OCI-LY1 (cell line): ENCODE results near the gene CLEC1B.

Experiments
- H2AFZ ChIP-seq: fragments of 200-600 bp; sonication (generic), shearing (Covaris generic); 2 replicates; pipeline ENCODE4 v1.6.0; 2014; ENCODE audit warnings: antibody characterized with exemption, mild to moderate bottlenecking, low read length
- H3F3A ChIP-seq: fragments of 200-600 bp; sonication (generic), shearing (Covaris generic); 2 replicates; pipeline ENCODE4 v1.6.0; 2014; ENCODE audit warnings: mild to moderate bottlenecking, antibody characterized with exemption, low read length, moderate library complexity; ENCODE audit not compliant: insufficient read depth
- H3K27ac ChIP-seq: fragments of 200-600 bp; sonication (generic); 2 replicates; pipeline ENCODE4 v1.5.1; 2014; ENCODE audit warnings: low read length, mixed run types, mild to moderate bottlenecking, low read depth; ENCODE audit not compliant: poor library complexity, severe bottlenecking
- H3K27me3 ChIP-seq: fragments of 200-600 bp; sonication (generic); 2 replicates; pipeline ENCODE4 v1.6.0; 2014; ENCODE audit warnings: antibody characterized with exemption, mild to moderate bottlenecking, low read length, moderate library complexity; ENCODE audit not compliant: insufficient read depth
- H3K36me3 ChIP-seq: fragments of 200-600 bp; sonication (generic); 2 replicates; pipeline ENCODE4 v1.6.1; 2014; ENCODE audit warnings: mild to moderate bottlenecking, antibody characterized with exemption, low read length, moderate library complexity, mixed read lengths; ENCODE audit not compliant: insufficient read depth
- H3K4me1 ChIP-seq: fragments of 200-600 bp; sonication (generic); 2 replicates; pipeline ENCODE4 v1.5.1; 2014; ENCODE audit warnings: mild to moderate bottlenecking, low read length, moderate library complexity; ENCODE audit not compliant: insufficient read depth, severe bottlenecking
- H3K4me2 ChIP-seq: fragments of 200-600 bp; sonication (generic), shearing (Covaris generic); 2 replicates; pipeline ENCODE4 v1.6.1; 2014; ENCODE audit warnings: low read length
- H3K4me3 ChIP-seq: fragments of 200-600 bp; sonication (generic); 2 replicates; pipeline ENCODE4 v1.5.1; 2014; ENCODE audit warnings: low read length, low read depth, mild to moderate bottlenecking, mixed read lengths; ENCODE audit not compliant: poor library complexity, severe bottlenecking
- H3K79me2 ChIP-seq: fragments of 200-600 bp; shearing (Covaris generic); 2 replicates; pipeline ENCODE4 v1.6.1; 2016; ENCODE audit warnings: mixed run types, low read length, mixed read lengths; ENCODE audit not compliant: insufficient read depth
- H3K9ac ChIP-seq: fragments of 200-600 bp; sonication (generic), shearing (Covaris generic); 2 replicates; pipeline ENCODE4 v1.6.1; 2014; ENCODE audit warnings: mild to moderate bottlenecking, low read length, mixed read lengths
- H3K9me2 ChIP-seq: fragments of 200-600 bp; sonication (generic), shearing (Covaris generic); 2 replicates; pipeline ENCODE4 v1.6.1; 2014; ENCODE audit warnings: low read depth, mild to moderate bottlenecking, low read length, mixed read lengths
- H3K9me3 ChIP-seq: fragments of 200-600 bp; shearing (Covaris generic); 2 replicates; pipeline ENCODE4 v1.6.1; 2014; ENCODE audit warnings: low read length, mixed read lengths
- H4K20me1 ChIP-seq: fragments of 200-600 bp; sonication (generic), shearing (Covaris generic); 2 replicates; pipeline ENCODE4 v1.6.0; 2016; ENCODE audit warnings: mild to moderate bottlenecking, low read length; ENCODE audit not compliant: insufficient read depth
- CTCF ChIP-seq: fragments of 200-600 bp; sonication (generic), shearing (Covaris generic); IDR thresholded peaks from 2 replicates; pipeline ENCODE4 v1.5.1; 2017; ENCODE audit warnings: mild to moderate bottlenecking, antibody characterized with exemption, low read length, moderate library complexity, mixed read lengths
- EZH2 ChIP-seq: fragments of 200-600 bp; sonication (generic), shearing (Covaris generic); IDR thresholded peaks from 2 replicates; pipeline ENCODE4 v1.8.0; 2017; ENCODE audit warnings: borderline replicate concordance, mixed run types, mild to moderate bottlenecking, antibody characterized with exemption, low read length, moderate library complexity, mixed read lengths

CLEC1B gene

GRCh38 chr12:9973949-9974348, 25.0 kb downstream of the CLEC1B start:
- H3K4me2 ChIP-seq, result no peak overlapping the region
- no peaks in the 10 kb centered on the region; the same call in 1 of the 2 replicates for H3F3A ChIP-seq
- no peaks in the 10 kb centered on the region for H3K36me3 ChIP-seq
- no peak for TF ChIP-seq EZH2
- no peak for TF ChIP-seq CTCF
- no peaks in the 10 kb centered on the region for H3K4me1 ChIP-seq
- no peaks in the 10 kb centered on the region for H3K27me3 ChIP-seq
- H3K9me2 ChIP-seq, result no peaks in the 10 kb centered on the region
- no peaks in the 10 kb centered on the region; the same call in 1 of the 2 replicates for H3K9me3 ChIP-seq
- no peak overlapping the region for H3K4me3 ChIP-seq
- H3K9ac ChIP-seq, result no peak overlapping the region
- no peaks in the 10 kb centered on the region for H4K20me1 ChIP-seq
- no peaks in the 10 kb centered on the region for H3K79me2 ChIP-seq
- H2AFZ ChIP-seq, result no peak overlapping the region
- no peak overlapping the region for H3K27ac ChIP-seq

GRCh38 chr12:9971181-9971580, 27.7 kb downstream of the CLEC1B start, which contains the start of gene CLEC12A:
CLEC12A (plus strand) TSS chr12:9971409; CDS start chr12:9971597, 188 bp downstream.
- no peak for TF ChIP-seq EZH2
- TF ChIP-seq CTCF, result no peak
- H3K36me3 ChIP-seq, result no peaks in the 10 kb centered on the region
- no peaks in the 10 kb centered on the region for H3K79me2 ChIP-seq
- H4K20me1 ChIP-seq, result no peaks in the 10 kb centered on the region
- no peaks in the 10 kb centered on the region for H3K27me3 ChIP-seq
- H3K4me2 ChIP-seq, result no peak within 1 kb of the TSS
- no peaks in the 10 kb centered on the region for H3F3A ChIP-seq
- no peaks in the 10 kb centered on the region for H3K9me2 ChIP-seq
- H3K9ac ChIP-seq, result no peak within 1 kb of the TSS
- H3K4me1 ChIP-seq, result no peaks in the 10 kb centered on the region
- H3K27ac ChIP-seq, result no peak within 1 kb of the TSS
- no peak within 1 kb of the TSS for H3K4me3 ChIP-seq
- no peaks in the 10 kb centered on the region; the same call in 1 of the 2 replicates for H3K9me3 ChIP-seq
- H2AFZ ChIP-seq, result no peak within 1 kb of the TSS

- Histone ChIP-seq H3K9me3 (no peaks in the 10 kb centered on the region), H3K27ac (no peak overlapping the region)
Measured at GRCh38 chr12:9969673-9970072, 29.2 kb downstream of the CLEC1B start.

More at GRCh38 chr12:9969673-9970072, 29.2 kb downstream of the CLEC1B start:
- no peaks in the 10 kb centered on the region for H3K27me3 ChIP-seq
- H3K4me1 ChIP-seq, result no peaks in the 10 kb centered on the region
- H3K9ac ChIP-seq, result no peak overlapping the region
- no peaks in the 10 kb centered on the region for H4K20me1 ChIP-seq
- H2AFZ ChIP-seq, result no peak overlapping the region
- H3K79me2 ChIP-seq, result no peaks in the 10 kb centered on the region
- TF ChIP-seq EZH2, result no peak
- TF ChIP-seq CTCF, result no peak
- H3K36me3 ChIP-seq, result no peaks in the 10 kb centered on the region
- no peak overlapping the region for H3K4me2 ChIP-seq
- no peaks in the 10 kb centered on the region for H3F3A ChIP-seq
- H3K9me2 ChIP-seq, result no peaks in the 10 kb centered on the region
- H3K4me3 ChIP-seq, result no peak overlapping the region
